CD4-positive, alpha-beta T cell treated with Interleukin-6 for 4 hours (primary cell): ENCODE measurements around the gene CTNNBIP1.
"Not testable (repeated sequence)": the region's sequence is repeated elsewhere in the genome, so short reads cannot be mapped to it uniquely, and the experiment has no call there.

ENCODE experiments used
- DNase-seq: peaks from one replicate; pipeline ENCODE4 v3.0.0-alpha.2; 2020; ENCODE audit warnings: mixed read lengths

The CTNNBIP1 gene

GRCh38 chr1:9910076-9910422 lies at the start of gene CTNNBIP1:
Gene CTNNBIP1, minus strand, starts transcription at chr1:9910269. Its CDS starts 38,205 bp downstream, at chr1:9872064.
- DNase-seq, result no peak

GRCh38 chr1:9957726-9958125 lies 47.7 kb upstream of the CTNNBIP1 start:
- no peak for DNase-seq

GRCh38 chr1:9946315-9946714 lies 36.2 kb upstream of the CTNNBIP1 start:
- DNase-seq, result no peak

- DNase-seq, result peak; percentile 89
These were observed 33.1 kb upstream of the CTNNBIP1 start, which contains the start of the genes LZIC and NMNAT1 for GRCh38 chr1:9942939-9943788. Gene LZIC, minus strand, starts transcription at chr1:9943391. Its CDS starts 6,772 bp downstream, at chr1:9936619. Gene NMNAT1, plus strand, starts transcription at chr1:9943475. Its CDS starts 28,599 bp downstream, at chr1:9972074.

- peak; percentile 11 for DNase-seq
These were observed 32.4 kb upstream of the CTNNBIP1 start for GRCh38 chr1:9942399-9942938.

- no peak for DNase-seq
These were observed 19.6 kb upstream of the CTNNBIP1 start for GRCh38 chr1:9929431-9930385.

GRCh38 chr1:9927259-9927658 lies 17.2 kb upstream of the CTNNBIP1 start:
- no peak for DNase-seq

GRCh38 chr1:9922342-9922741 lies 12.3 kb upstream of the CTNNBIP1 start:
- no peak for DNase-seq

- no peak for DNase-seq
These were observed 10.5 kb upstream of the CTNNBIP1 start for GRCh38 chr1:9920606-9921005.

- no peak for DNase-seq
These were observed 7.8 kb upstream of the CTNNBIP1 start for GRCh38 chr1:9917901-9918300.

GRCh38 chr1:9917495-9917894 lies 7.4 kb upstream of the CTNNBIP1 start:
- DNase-seq, result not testable (repeated sequence)

GRCh38 chr1:9916452-9916851 lies 6.4 kb upstream of the CTNNBIP1 start:
- DNase-seq, result no peak

GRCh38 chr1:9914610-9914937 lies 4.5 kb upstream of the CTNNBIP1 start:
- DNase-seq, result no peak

GRCh38 chr1:9912264-9912936 lies 2.3 kb upstream of the CTNNBIP1 start:
- no peak for DNase-seq

GRCh38 chr1:9910423-9911178 lies 532 bp upstream of the CTNNBIP1 start:
- peak; percentile 100 for DNase-seq

- peak; percentile 27 for DNase-seq
These were observed 629 bp downstream of the CTNNBIP1 start for GRCh38 chr1:9909234-9910046.

GRCh38 chr1:9908871-9909233 lies 1.2 kb downstream of the CTNNBIP1 start:
- DNase-seq, result no peak

- no peak for DNase-seq
These were observed 2.6 kb downstream of the CTNNBIP1 start for GRCh38 chr1:9907441-9907840.

- no peak for DNase-seq
These were observed 3.6 kb downstream of the CTNNBIP1 start for GRCh38 chr1:9906466-9906865.

- no peak for DNase-seq
These were observed 5.1 kb downstream of the CTNNBIP1 start for GRCh38 chr1:9905010-9905409.

- no peak for DNase-seq
These were observed 5.5 kb downstream of the CTNNBIP1 start for GRCh38 chr1:9904596-9904995.
